SH-SY5Y (cell line): ENCODE measurements around the gene RTN4RL1.

ENCODE experiments used
- GATA2 ChIP-seq: IDR thresholded peaks from 2 replicates; pipeline ENCODE4 v1.6.1; 2011; ENCODE audit warnings: mild to moderate bottlenecking, low read depth, low read length
- GATA3 ChIP-seq: IDR thresholded peaks from 2 replicates; pipeline ENCODE4 v1.6.1; 2011; ENCODE audit warnings: low read depth, mild to moderate bottlenecking, low read length, moderate library complexity

Gene RTN4RL1

GRCh38 chr17:2044263-2044894, 19.2 kb upstream of the RTN4RL1 start:
- TF ChIP-seq GATA3 = no peak
- no peak for TF ChIP-seq GATA2

GRCh38 chr17:2043785-2044184, 18.7 kb upstream of the RTN4RL1 start:
- TF ChIP-seq GATA2 = no peak
- no peak for TF ChIP-seq GATA3

GRCh38 chr17:2042933-2043332, 17.8 kb upstream of the RTN4RL1 start:
- TF ChIP-seq GATA2 (no peak), GATA3 (no peak)

GRCh38 chr17:2042390-2042847, 17.3 kb upstream of the RTN4RL1 start:
- TF ChIP-seq GATA2 = no peak

- TF ChIP-seq GATA3 (no peak), GATA2 (no peak)
These were observed 16.6 kb upstream of the RTN4RL1 start, which contains the start of gene OVCA2 for GRCh38 chr17:2041561-2042389. OVCA2 (plus strand) TSS chr17:2042022; CDS start chr17:2042048, 26 bp downstream.

- TF ChIP-seq GATA3 = no peak
- no peak for TF ChIP-seq GATA2
These were observed 15.9 kb upstream of the RTN4RL1 start for GRCh38 chr17:2040942-2041560.

GRCh38 chr17:2040219-2040827, 15.2 kb upstream of the RTN4RL1 start:
- TF ChIP-seq GATA3 (no peak), GATA2 (no peak)

GRCh38 chr17:2037155-2037554, 12.0 kb upstream of the RTN4RL1 start:
- no peak for TF ChIP-seq GATA3
- no peak for TF ChIP-seq GATA2

- TF ChIP-seq GATA2 (no peak), GATA3 (no peak)
These were observed 10.7 kb upstream of the RTN4RL1 start for GRCh38 chr17:2035541-2036488.

- TF ChIP-seq GATA3 = no peak
- TF ChIP-seq GATA2 = no peak
These were observed 9.8 kb upstream of the RTN4RL1 start for GRCh38 chr17:2034806-2035540.

GRCh38 chr17:2034157-2034556, 9.0 kb upstream of the RTN4RL1 start:
- no peak for TF ChIP-seq GATA3
- TF ChIP-seq GATA2 = no peak

GRCh38 chr17:2033153-2033552, 8.0 kb upstream of the RTN4RL1 start:
- no peak for TF ChIP-seq GATA3
- no peak for TF ChIP-seq GATA2

- no peak for TF ChIP-seq GATA3
- no peak for TF ChIP-seq GATA2
These were observed 5.6 kb upstream of the RTN4RL1 start for GRCh38 chr17:2030779-2031163.
